Neuron (in vitro differentiated cells): ENCODE measurements around the gene LOC128125822.
"Not testable (repeated sequence)": the region's sequence is repeated elsewhere in the genome, so short reads cannot be mapped to it uniquely, and the experiment has no call there.

ENCODE experiments used
- H2AFZ ChIP-seq: one replicate; pipeline ENCODE4 v1.6.1; 2013; ENCODE audit warnings: low read depth, mild to moderate bottlenecking, inconsistent platforms, low read length, moderate library complexity
- H3K27me3 ChIP-seq: one replicate; pipeline ENCODE4 v1.6.1; 2013; ENCODE audit warnings: low read length; ENCODE audit not compliant: insufficient read depth
- H3K36me3 ChIP-seq: one replicate; pipeline ENCODE4 v1.6.1; 2013; ENCODE audit warnings: low read length; ENCODE audit not compliant: insufficient read depth
- H3K4me1 ChIP-seq: one replicate; pipeline ENCODE4 v1.6.1; 2013; ENCODE audit warnings: low read length; ENCODE audit not compliant: insufficient read depth
- H3K4me3 ChIP-seq: 2 replicates; pipeline ENCODE4 v1.5.1; 2013; ENCODE audit warnings: mild to moderate bottlenecking, low read length, moderate library complexity
- H3K9me3 ChIP-seq: one replicate; pipeline ENCODE4 v1.6.1; 2013; ENCODE audit warnings: low read length

The LOC128125822 gene

DNA sequence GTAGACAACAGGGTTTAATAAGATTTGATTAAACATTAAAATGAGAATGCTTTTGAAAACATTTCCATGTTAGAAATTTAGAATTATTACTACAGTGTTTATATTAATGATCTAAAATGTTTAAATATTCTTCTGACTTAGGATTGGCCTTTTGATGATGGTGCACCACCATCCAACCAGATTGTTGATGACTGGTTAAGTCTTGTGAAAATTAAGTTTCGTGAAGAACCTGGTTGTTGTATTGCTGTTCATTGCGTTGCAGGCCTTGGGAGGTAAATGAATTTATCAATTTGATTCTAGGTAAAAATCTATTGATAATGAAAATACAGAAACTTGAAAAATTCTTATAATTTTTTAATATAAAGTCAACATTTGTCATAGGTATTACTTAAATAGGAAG lies 6.5 kb downstream of the LOC128125822 start:
- H3K36me3 ChIP-seq = peaks cover 67% of the 10 kb centered on the region
- no peak overlapping the region for H2AFZ ChIP-seq
- H3K4me3 ChIP-seq = no peak overlapping the region
- H3K27me3 ChIP-seq = no peaks in the 10 kb centered on the region
- peaks cover 23% of the 10 kb centered on the region for H3K4me1 ChIP-seq
- no peaks in the 10 kb centered on the region for H3K9me3 ChIP-seq

DNA sequence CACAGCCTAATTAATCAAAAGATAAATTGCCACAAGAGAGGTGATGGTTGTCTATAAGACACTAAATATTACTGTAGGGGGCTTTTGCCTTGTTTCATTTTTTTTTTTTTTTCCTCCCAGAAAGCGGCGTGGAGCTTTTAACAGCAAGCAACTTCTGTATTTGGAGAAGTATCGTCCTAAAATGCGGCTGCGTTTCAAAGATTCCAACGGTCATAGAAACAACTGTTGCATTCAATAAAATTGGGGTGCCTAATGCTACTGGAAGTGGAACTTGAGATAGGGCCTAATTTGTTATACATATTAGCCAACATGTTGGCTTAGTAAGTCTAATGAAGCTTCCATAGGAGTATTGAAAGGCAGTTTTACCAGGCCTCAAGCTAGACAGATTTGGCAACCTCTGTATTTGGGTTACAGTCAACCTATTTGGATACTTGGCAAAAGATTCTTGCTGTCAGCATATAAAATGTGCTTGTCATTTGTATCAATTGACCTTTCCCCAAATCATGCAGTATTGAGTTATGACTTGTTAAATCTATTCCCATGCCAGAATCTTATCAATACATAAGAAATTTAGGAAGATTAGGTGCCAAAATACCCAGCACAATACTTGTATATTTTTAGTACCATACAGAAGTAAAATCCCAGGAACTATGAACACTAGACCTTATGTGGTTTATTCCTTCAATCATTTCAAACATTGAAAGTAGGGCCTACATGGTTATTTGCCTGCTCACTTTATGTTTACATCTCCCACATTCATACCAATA lies 7.8 kb downstream of the LOC128125822 start:
- H3K4me3 ChIP-seq = no peak overlapping the region
- no peak overlapping the region for H2AFZ ChIP-seq
- no peaks in the 10 kb centered on the region for H3K27me3 ChIP-seq
- peaks cover 16% of the 10 kb centered on the region for H3K4me1 ChIP-seq
- peaks cover 67% of the 10 kb centered on the region for H3K36me3 ChIP-seq
- no peaks in the 10 kb centered on the region for H3K9me3 ChIP-seq

DNA sequence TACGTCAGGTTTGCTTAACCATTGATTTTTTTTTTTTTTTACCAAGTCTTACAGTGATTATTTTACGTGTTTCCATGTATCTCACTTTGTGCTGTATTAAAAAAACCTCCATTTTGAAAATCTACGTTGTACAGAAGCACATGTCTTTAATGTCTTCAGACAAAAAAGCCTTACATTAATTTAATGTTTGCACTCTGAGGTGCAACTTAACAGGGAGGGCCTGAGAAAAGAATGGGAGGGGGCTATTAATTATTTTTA lies 8.4 kb downstream of the LOC128125822 start:
- H3K36me3 ChIP-seq = peaks cover 67% of the 10 kb centered on the region
- H3K27me3 ChIP-seq = no peaks in the 10 kb centered on the region
- no peak overlapping the region for H3K4me3 ChIP-seq
- H3K9me3 ChIP-seq = no peaks in the 10 kb centered on the region
- H2AFZ ChIP-seq = no peak overlapping the region
- H3K4me1 ChIP-seq = peaks cover 11% of the 10 kb centered on the region

DNA sequence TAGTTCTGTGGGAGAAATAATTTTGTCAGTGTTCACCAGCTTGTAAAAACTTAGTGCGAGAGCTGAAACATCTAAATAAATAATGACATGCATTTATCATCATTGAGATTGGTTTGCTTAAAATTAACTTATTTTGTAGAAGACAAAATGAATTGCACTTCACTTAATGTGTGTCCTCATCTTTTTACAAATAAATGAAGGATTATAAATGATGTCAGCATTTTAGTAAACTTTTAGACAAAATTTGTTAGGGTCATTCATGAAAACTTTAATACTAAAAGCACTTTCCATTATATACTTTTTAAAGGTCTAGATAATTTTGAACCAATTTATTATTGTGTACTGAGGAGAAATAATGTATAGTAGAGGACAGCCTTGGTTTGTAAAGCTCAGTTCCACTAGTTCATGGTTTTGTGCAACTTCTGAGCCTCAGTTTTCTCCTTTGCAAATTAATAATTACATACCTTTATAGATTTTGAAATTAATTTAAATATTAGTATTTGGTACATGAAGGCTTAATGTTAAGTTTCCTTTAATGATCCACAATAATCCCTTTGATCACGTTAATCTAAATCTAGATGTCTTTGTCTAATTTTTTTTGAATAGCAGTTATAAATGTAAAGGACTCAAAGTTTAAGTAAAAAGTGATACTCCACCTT lies 9.2 kb downstream of the LOC128125822 start:
- no peak overlapping the region for H3K4me3 ChIP-seq
- no peaks in the 10 kb centered on the region for H3K9me3 ChIP-seq
- peaks cover 64% of the 10 kb centered on the region for H3K36me3 ChIP-seq
- no peaks in the 10 kb centered on the region for H3K27me3 ChIP-seq
- H2AFZ ChIP-seq = no peak overlapping the region
- peaks cover 5% of the 10 kb centered on the region for H3K4me1 ChIP-seq

DNA sequence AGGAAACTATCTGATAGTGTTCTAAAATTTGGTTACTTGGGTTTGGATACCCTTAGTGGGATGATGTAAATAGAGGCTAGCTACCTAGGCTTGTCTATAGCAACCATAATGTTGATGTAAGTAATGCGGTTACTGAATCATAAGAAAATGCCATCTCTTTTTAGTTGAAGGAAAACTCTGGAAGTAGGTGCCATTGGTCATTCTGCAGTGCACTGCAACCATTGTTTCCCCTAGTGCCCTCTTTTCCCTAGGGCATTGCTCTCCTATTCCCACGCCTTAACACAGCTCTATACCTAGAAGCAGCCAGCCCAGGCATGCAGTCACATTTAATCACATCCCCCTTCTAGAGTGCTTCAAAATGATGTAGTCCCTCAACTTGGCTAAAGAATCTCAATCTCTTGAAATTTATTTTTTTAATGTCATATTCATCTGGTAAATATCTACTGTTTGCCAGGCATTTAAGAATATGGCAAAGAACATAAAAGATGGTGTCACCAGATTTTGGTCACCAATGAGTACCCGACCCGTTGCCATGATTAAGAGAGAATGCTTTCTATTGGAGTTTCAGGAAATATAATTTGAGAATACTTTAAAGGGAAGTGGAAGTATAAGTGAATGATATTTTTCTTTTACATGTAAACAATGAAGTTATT lies 10.4 kb downstream of the LOC128125822 start:
- Histone ChIP-seq H3K4me1 (no peaks in the 10 kb centered on the region), H3K36me3 (peaks cover 53% of the 10 kb centered on the region)

DNA sequence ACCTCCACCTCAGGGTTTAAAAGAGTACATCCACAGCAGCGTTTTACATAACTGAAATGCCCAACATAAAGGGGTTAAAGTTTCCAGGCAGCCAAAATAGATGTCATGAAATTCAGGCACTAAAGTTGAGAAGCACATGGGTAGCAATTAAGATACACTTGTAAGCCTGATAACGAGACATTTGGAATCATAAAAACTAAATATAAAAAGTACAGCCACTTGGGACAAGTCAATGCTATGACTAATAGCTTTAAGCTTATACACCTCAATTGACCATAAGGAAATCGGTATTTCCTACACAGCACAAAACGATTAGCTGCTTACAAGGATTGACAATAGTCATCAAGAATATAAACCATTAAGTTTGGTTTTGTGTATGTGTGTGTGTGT lies 11.8 kb downstream of the LOC128125822 start:
- Histone ChIP-seq H3K27me3 (no peaks in the 10 kb centered on the region), H2AFZ (no peak overlapping the region), H3K36me3 (peaks cover 39% of the 10 kb centered on the region), H3K4me1 (no peaks in the 10 kb centered on the region), H3K9me3 (no peaks in the 10 kb centered on the region), H3K4me3 (no peak overlapping the region)

More for the DNA sequence above, 10.4 kb downstream of the LOC128125822 start:
- no peak overlapping the region for H3K4me3 ChIP-seq
- H3K27me3 ChIP-seq = no peaks in the 10 kb centered on the region
- H3K9me3 ChIP-seq = no peaks in the 10 kb centered on the region
- H2AFZ ChIP-seq = no peak overlapping the region

DNA sequence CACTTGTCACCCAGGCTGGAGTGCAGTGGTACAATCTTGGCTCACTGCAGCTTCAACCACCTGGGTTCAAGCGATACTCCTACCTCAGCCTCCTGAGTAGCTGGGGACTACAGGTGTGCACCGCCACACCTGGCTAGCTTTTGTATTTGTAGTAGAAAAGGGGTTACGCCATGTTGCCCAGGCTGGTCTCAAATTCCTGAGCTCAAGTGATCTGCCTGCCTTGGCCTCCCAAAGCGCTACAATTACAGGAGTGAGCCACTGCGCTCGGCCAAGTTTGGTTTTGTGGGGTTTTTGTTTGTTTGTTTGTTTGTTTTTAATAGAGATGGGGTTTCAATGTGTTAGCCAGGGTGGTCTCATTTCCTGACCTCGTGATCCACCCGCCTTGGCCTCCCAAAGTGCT lies 12.3 kb downstream of the LOC128125822 start:
- H2AFZ ChIP-seq = no peak overlapping the region
- H3K4me3 ChIP-seq = no peak overlapping the region
- H3K36me3 ChIP-seq = peaks cover 34% of the 10 kb centered on the region
- H3K4me1 ChIP-seq = peaks cover 2% of the 10 kb centered on the region
- no peaks in the 10 kb centered on the region for H3K27me3 ChIP-seq
- H3K9me3 ChIP-seq = no peaks in the 10 kb centered on the region

DNA sequence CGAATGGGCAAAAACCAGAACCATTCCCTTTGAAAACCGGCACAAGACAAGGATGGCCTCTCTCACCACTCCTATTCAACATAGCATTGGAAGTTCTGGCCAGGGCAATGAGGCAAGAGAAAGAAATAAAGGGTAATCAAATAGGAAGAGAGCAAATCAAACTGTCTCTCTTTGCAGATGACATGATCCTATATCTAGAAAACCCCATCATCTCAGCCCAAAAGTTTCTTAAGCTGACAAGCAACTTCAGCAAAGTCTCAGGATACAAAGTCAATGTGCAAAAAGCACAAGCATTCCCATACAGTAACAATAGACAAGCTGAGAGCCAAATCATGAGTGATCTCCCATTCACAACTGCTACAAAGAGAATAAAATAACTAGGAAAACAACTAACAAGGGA lies 13.4 kb downstream of the LOC128125822 start:
- H3K27me3 ChIP-seq, H3K4me3 ChIP-seq, H2AFZ ChIP-seq, H3K9me3 ChIP-seq: not testable (repeated sequence)
- H3K4me1 ChIP-seq = peaks cover 13% of the 10 kb centered on the region
- H3K36me3 ChIP-seq = peaks cover 24% of the 10 kb centered on the region

DNA sequence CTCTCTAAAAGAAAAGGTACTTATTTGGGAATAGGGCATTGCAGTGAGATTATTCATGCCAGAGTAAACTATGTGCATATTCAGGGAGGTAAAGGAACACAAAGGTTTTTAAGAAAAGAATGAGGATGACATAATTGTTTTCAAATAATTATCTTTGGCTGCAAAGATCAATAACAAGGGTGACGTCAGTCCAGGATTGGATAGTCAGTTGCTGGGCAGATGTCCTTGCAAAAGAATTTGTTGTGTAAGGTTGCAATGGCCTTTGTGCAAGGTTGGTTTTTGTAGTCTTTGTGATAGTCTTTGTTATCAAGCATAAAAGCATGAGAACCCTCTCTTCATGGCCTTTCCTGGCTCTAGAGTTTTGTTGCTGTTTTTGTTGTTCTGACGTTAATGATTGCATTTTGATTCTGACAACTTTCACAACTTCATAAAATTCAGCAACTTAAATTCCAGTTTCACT lies 17.7 kb downstream of the LOC128125822 start:
- Histone ChIP-seq H2AFZ (no peak overlapping the region), H3K9me3 (no peaks in the 10 kb centered on the region), H3K36me3 (no peaks in the 10 kb centered on the region), H3K4me1 (peaks cover 14% of the 10 kb centered on the region), H3K4me3 (no peak overlapping the region), H3K27me3 (no peaks in the 10 kb centered on the region)

DNA sequence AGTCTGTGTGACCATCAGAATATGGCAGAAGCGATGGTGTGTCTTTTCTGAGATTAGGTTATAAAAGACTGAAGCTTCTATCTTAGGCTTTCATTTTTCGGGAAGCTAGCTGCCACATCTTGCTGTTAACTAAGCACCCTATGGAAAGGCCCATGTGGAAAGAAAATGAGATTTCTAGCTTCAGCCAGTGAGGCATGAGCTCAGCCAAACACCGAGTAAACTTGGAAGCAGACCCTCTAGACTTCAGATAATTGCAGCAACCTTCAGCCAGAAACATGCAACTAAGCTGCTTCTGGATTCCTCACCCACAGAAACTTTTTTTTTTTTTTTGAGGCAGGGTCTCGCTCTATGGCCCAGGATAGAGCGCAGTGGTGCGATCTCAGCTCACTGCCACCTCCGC lies 20.6 kb downstream of the LOC128125822 start:
- Histone ChIP-seq H3K36me3 (no peaks in the 10 kb centered on the region), H2AFZ (no peak overlapping the region), H3K9me3 (no peaks in the 10 kb centered on the region), H3K27me3 (no peaks in the 10 kb centered on the region), H3K4me3 (no peak overlapping the region), H3K4me1 (peaks cover 14% of the 10 kb centered on the region)

DNA sequence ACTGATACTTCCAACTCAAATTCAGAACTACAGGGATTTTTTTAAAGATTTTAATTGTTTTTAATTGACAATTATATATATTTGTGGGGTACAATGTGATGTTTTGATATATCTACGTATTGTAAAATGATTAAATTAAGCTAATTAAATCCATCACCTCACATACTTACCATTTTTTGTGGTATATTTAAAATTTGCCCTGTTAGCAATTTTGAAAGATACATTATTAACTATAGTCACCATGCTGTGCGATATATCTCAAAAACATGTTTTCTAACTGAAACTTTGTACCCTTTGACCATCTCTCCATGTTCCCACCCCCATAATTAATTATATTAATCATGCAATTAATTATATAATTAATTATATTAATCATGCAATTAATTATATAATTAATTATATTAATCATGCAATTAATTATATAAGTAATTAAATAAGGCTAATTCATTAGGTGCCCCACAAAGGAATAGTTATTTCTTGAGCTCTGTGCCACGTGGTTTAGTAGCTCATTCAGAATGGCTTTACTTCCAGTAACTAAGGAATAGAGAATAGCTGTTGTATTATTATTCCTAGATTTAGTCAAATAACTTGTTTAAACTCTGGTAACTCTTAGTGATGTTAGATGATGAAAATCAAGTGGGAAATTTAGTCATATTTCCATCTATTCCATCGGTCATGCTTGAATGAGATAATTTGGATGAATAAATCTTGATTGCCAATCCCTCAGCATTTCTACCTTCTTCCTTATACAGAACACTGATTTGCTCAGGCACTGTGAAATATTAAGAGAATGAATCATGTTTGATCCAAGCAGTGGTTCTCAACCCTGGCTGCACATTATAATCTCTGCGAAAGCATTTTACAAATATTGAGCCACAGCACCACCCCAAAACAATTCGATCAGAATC lies 25.1 kb downstream of the LOC128125822 start:
- no peaks in the 10 kb centered on the region for H3K9me3 ChIP-seq
- H3K4me3 ChIP-seq = peak overlapping the region; percentile 55
- no peaks in the 10 kb centered on the region for H3K4me1 ChIP-seq
- H3K27me3 ChIP-seq = no peaks in the 10 kb centered on the region
- H2AFZ ChIP-seq = peak overlapping the region; percentile 83
- no peaks in the 10 kb centered on the region for H3K36me3 ChIP-seq

DNA sequence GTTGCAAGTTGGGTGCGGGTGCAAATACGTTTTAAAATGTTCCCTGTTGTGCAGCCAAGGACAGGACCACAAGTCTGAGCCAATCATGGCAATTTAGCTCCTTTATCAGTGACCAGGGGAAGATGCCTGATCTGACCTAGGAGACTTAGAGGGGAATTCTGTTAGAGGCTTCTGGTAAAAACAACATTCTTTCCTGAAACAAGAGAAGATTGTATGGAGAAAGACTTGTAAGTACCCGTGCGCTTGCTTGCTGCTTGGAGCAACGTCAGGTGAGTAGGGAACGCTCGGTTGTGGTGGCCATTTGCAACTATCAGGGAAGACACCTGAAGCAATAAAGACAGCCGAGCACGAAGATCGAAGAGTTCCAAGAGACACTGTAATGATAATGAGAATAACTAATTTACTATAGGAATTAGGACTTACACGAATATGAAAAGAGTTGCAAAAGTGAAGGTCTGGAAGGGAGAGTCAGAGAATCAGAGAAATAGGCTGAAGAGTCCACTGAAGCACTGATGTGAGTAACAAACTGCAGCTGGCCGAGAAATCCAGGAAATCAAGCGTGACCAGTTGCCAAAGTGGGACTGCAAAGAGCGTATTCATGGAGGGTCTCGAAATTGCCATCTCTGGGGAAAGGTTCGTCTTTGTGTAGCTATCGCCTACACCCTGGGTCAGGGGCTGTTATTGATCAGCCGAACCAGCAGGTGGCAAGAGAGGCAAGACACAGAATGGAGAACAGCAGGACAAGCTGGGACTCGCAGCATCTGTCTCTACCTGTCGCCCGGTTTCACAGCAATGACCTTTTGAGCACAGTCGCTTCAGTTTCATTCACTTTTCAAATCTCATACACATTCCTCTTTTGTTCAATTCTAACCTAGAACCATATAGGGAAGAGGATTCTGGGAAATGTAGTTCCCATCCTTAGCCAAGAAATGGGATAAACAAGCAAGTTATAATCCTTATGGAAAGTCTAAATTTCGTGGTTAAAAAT lies 26.1 kb downstream of the LOC128125822 start:
- Histone ChIP-seq H3K36me3 (no peaks in the 10 kb centered on the region), H3K4me1 (no peaks in the 10 kb centered on the region), H3K4me3 (peak overlapping the region; percentile 55), H2AFZ (peak overlapping the region; percentile 83), H3K9me3 (no peaks in the 10 kb centered on the region), H3K27me3 (no peaks in the 10 kb centered on the region)
